A549 (cell line): ENCODE data around the gene NCOA3. TPM values are rescaled to one million over a fixed set of nuclear protein-coding genes. Genes with fewer than 3 reads are reported as not detected.

ENCODE experiments used
- ATOH8 ChIP-seq: fragments of 250-450 bp; sonication (Bioruptor Pico); IDR thresholded peaks from 2 replicates; pipeline ENCODE4 v1.5.0; 2020; ENCODE audit warnings: low read depth, mild to moderate bottlenecking, moderate library complexity
- CHD4 ChIP-seq: fragments of 200-600 bp; sonication (generic); IDR thresholded peaks from 2 replicates; pipeline ENCODE4 v1.6.1; 2016; ENCODE audit warnings: antibody characterized with exemption, mild to moderate bottlenecking, borderline replicate concordance
- EHMT2 ChIP-seq: fragments of 200-600 bp; sonication (generic); IDR thresholded peaks from 2 replicates; pipeline ENCODE4 v1.6.1; 2016; ENCODE audit warnings: antibody characterized with exemption, low read depth, mild to moderate bottlenecking, moderate library complexity
- ELK1 ChIP-seq: fragments of 150-350 bp; IDR thresholded peaks from 2 replicates; pipeline ENCODE4 v1.6.1; 2014; ENCODE audit warnings: low read depth, mild to moderate bottlenecking, low read length
- HMGXB4 ChIP-seq: fragments of 250-450 bp; sonication (Bioruptor Pico); IDR thresholded peaks from 2 replicates; pipeline ENCODE4 v1.5.0; 2021; ENCODE audit warnings: mild to moderate bottlenecking, moderate library complexity, borderline replicate concordance
- HOXA7 ChIP-seq: fragments of 250-450 bp; sonication (Bioruptor Pico); IDR thresholded peaks from 2 replicates; pipeline ENCODE4 v1.5.0; 2020; ENCODE audit warnings: mild to moderate bottlenecking, moderate library complexity
- HOXB5 ChIP-seq: fragments of 250-450 bp; sonication (Bioruptor Pico); IDR thresholded peaks from 2 replicates; pipeline ENCODE4 v1.5.0; 2020; ENCODE audit warnings: mild to moderate bottlenecking, moderate library complexity
- KDM5A ChIP-seq: fragments of 200-600 bp; sonication (generic); IDR thresholded peaks from 2 replicates; pipeline ENCODE4 v1.6.1; 2016; ENCODE audit warnings: antibody characterized with exemption, mild to moderate bottlenecking
- NFE2L2 ChIP-seq: fragments of 150-350 bp; conservative IDR thresholded peaks from 2 replicates; pipeline ENCODE4 v1.6.1; 2014; ENCODE audit warnings: low read length
- PBX3 ChIP-seq: IDR thresholded peaks from 2 replicates; pipeline ENCODE4 v1.6.1; 2012
- PHF8 ChIP-seq: fragments of 200-600 bp; sonication (generic); IDR thresholded peaks from 2 replicates; pipeline ENCODE4 v1.6.1; 2016; ENCODE audit warnings: low read depth, mild to moderate bottlenecking, antibody characterized with exemption, moderate library complexity, borderline replicate concordance
- RARB ChIP-seq: fragments of 250-450 bp; sonication (Bioruptor Pico); IDR thresholded peaks from 2 replicates; pipeline ENCODE4 v1.8.0; 2021; ENCODE audit warnings: mild to moderate bottlenecking, moderate library complexity
- RCOR1 ChIP-seq: fragments of 150-350 bp; IDR thresholded peaks from 2 replicates; pipeline ENCODE4 v1.6.1; 2014; ENCODE audit warnings: antibody characterized with exemption, low read length, low read depth
- REST ChIP-seq: fragments of 200-600 bp; sonication (generic); IDR thresholded peaks from 2 replicates; pipeline ENCODE4 v1.6.1; 2016; ENCODE audit warnings: antibody characterized with exemption, mild to moderate bottlenecking, moderate library complexity
- RFX5 ChIP-seq: fragments of 450-650 bp; IDR thresholded peaks from 2 replicates; pipeline ENCODE4 v1.7.1; 2014; ENCODE audit warnings: antibody characterized with exemption, mild to moderate bottlenecking, moderate library complexity
- SREBF2 ChIP-seq: fragments of 450-650 bp; IDR thresholded peaks from 2 replicates; pipeline ENCODE4 v1.6.1; 2014; ENCODE audit warnings: mild to moderate bottlenecking, moderate library complexity
- TFCP2L1 ChIP-seq: fragments of 250-450 bp; sonication (Bioruptor Pico); IDR thresholded peaks from 2 replicates; pipeline ENCODE4 v1.5.0; 2021; ENCODE audit warnings: mild to moderate bottlenecking
- TP53 ChIP-seq: fragments of 250-450 bp; sonication (Bioruptor Pico); IDR thresholded peaks from 2 replicates; pipeline ENCODE4 v1.5.0; 2021; ENCODE audit warnings: mild to moderate bottlenecking, moderate library complexity
- ZC3H11A ChIP-seq: fragments of 450-650 bp; IDR thresholded peaks from 2 replicates; pipeline ENCODE4 v1.6.1; 2014; ENCODE audit warnings: antibody characterized with exemption, mild to moderate bottlenecking
- ZFP36 ChIP-seq: fragments of 450-650 bp; IDR thresholded peaks from 2 replicates; pipeline ENCODE4 v1.6.1; 2014; ENCODE audit warnings: borderline replicate concordance; ENCODE audit not compliant: partially characterized antibody
- polyA plus RNA-seq, 4 experiments: library from polyadenylated mRNA; depleted of rRNA in 3 of 4; stranded (reverse); fragments of >200 nt; fragmentation: RNase III in 1 of 4; extraction: RNeasy Plus Mini Kit Qiagen cat#74134 plus additional on column Dnase treatment in 1 of 4; gene quantifications; 2 replicates in 3 of 4; 3 replicates in 1 of 4; pipeline ENCODE4 v1.2.3, GENCODE V29; 2011 to 2017

The NCOA3 gene
- polyA plus RNA-seq, 2 of the 4 experiments (the other 2 are of a cell fraction), result 42.9 to 136 TPM

GRCh38 chr20:47501482-47502270, at the start of gene NCOA3 (continued):
- TF ChIP-seq HOXB5 (CRISPR knock-in tag) (no peak), TP53 (CRISPR knock-in tag) (no peak), HOXA7 (CRISPR knock-in tag) (no peak), ATOH8 (CRISPR knock-in tag) (no peak), ZC3H11A (no peak), PHF8 (no peak; the same call in 1 of the 2 replicates), TFCP2L1 (CRISPR knock-in tag) (no peak; the same call in 1 of the 2 replicates), HMGXB4 (CRISPR knock-in tag) (no peak), RFX5 (no peak), RCOR1 (no peak), SREBF2 (no peak), RARB (no peak), ELK1 (no peak), EHMT2 (no peak), NFE2L2 (no peak), CHD4 (no peak), KDM5A (no peak), REST (no peak; the same call in 1 of the 2 replicates), ZFP36 (no peak), PBX3 (no peak)
